ENCODE measurements around the gene BNC2. TPM values are rescaled to one million over a fixed set of nuclear protein-coding genes. Genes with fewer than 3 reads are reported as not detected.

Gene BNC2
- total RNA-seq, 4 donors from 2014 or later, result 90.2 to 130 (median 100.0) TPM

GRCh38 chr9:16572005-16572734 is 298.3 kb downstream of the BNC2 start:
- ATAC-seq, result no peak
- peaks cover 0 to 48% (median 0%) of the 10 kb centered on the region in 3 donors for H3K4me1 ChIP-seq
- no peak overlapping the region for H3K27ac ChIP-seq
- no peaks in the 10 kb centered on the region for H3K9me3 ChIP-seq
- H3K27me3 ChIP-seq, result no peaks in the 10 kb centered on the region
- TF ChIP-seq POLR2AphosphoS5 (IDR thresholded peaks at IDR 0.05) (no peak), CTCF (IDR thresholded peaks at IDR 0.05) (no peak), POLR2A (IDR thresholded peaks at IDR 0.05) (no peak), EP300 (IDR thresholded peaks at IDR 0.05) (no peak)
- 50 to 77% methylated on average over 4 to 5 of the region's 5 CpGs for WGBS, 2 donors (ENCODE audit: low coverage in 1 of 2)
- no peak overlapping the region for H3K4me3 ChIP-seq
- no peaks in the 10 kb centered on the region for H3K36me3 ChIP-seq

GRCh38 chr9:16571127-16571802 is 299.2 kb downstream of the BNC2 start:
- no peak for TF ChIP-seq EP300 (IDR thresholded peaks at IDR 0.05)
- no peak for TF ChIP-seq CTCF (IDR thresholded peaks at IDR 0.05)
- no peak for TF ChIP-seq POLR2A (IDR thresholded peaks at IDR 0.05)
- TF ChIP-seq POLR2AphosphoS5 (IDR thresholded peaks at IDR 0.05), result no peak
- Histone ChIP-seq H3K4me3 (no peak overlapping the region), H3K27me3 (no peaks in the 10 kb centered on the region), H3K27ac (no peak overlapping the region), H3K36me3 (no peaks in the 10 kb centered on the region), H3K4me1 (peaks cover 0 to 44% (median 0%) of the 10 kb centered on the region in 3 donors), H3K9me3 (no peaks in the 10 kb centered on the region)
- WGBS, 2 donors (ENCODE audit: low coverage in 1 of 2), result 5 to 23% methylated on average over 4 to 6 of the region's 7 CpGs
- ATAC-seq, result no peak

GRCh38 chr9:16563446-16563845 is 307.0 kb downstream of the BNC2 start:
- no peak overlapping the region for H3K4me3 ChIP-seq
- peaks cover 0 to 15% (median 0%) of the 10 kb centered on the region in 3 donors for H3K4me1 ChIP-seq
- ATAC-seq, result no peak
- no peaks in the 10 kb centered on the region for H3K36me3 ChIP-seq
- H3K27me3 ChIP-seq, result no peaks in the 10 kb centered on the region
- 98 to 100% methylated on average over 2 of the region's 2 CpGs for WGBS, 2 donors (ENCODE audit: low coverage in 1 of 2)
- no peak overlapping the region for H3K27ac ChIP-seq
- no peak for TF ChIP-seq POLR2A (IDR thresholded peaks at IDR 0.05)
- TF ChIP-seq EP300 (IDR thresholded peaks at IDR 0.05), result no peak
- no peak for TF ChIP-seq CTCF (IDR thresholded peaks at IDR 0.05)
- no peak for TF ChIP-seq POLR2AphosphoS5 (IDR thresholded peaks at IDR 0.05)
- H3K9me3 ChIP-seq, result no peaks in the 10 kb centered on the region

GRCh38 chr9:16561121-16561520 is 309.3 kb downstream of the BNC2 start:
- no peak overlapping the region for H3K4me3 ChIP-seq
- H3K4me1 ChIP-seq, result peaks cover 0 to 12% (median 0%) of the 10 kb centered on the region in 3 donors
- TF ChIP-seq POLR2A (IDR thresholded peaks at IDR 0.05) (no peak), EP300 (IDR thresholded peaks at IDR 0.05) (no peak), POLR2AphosphoS5 (IDR thresholded peaks at IDR 0.05) (no peak), CTCF (IDR thresholded peaks at IDR 0.05) (no peak)
- 63 to 85% methylated on average over 4 of the region's 4 CpGs for WGBS, 2 donors (ENCODE audit: low coverage in 1 of 2)
- H3K27ac ChIP-seq, result no peak overlapping the region
- no peaks in the 10 kb centered on the region for H3K27me3 ChIP-seq
- ATAC-seq, result no peak
- H3K36me3 ChIP-seq, result no peaks in the 10 kb centered on the region
- no peaks in the 10 kb centered on the region for H3K9me3 ChIP-seq
